ENCODE measurements around the gene ALK. TPM values are rescaled to one million over a fixed set of nuclear protein-coding genes. Genes with fewer than 3 reads are reported as not detected.

The ALK gene
- polyA plus RNA-seq, 2 of the 4 experiments (the other 2 are of a cell fraction), result not detected

DNA sequence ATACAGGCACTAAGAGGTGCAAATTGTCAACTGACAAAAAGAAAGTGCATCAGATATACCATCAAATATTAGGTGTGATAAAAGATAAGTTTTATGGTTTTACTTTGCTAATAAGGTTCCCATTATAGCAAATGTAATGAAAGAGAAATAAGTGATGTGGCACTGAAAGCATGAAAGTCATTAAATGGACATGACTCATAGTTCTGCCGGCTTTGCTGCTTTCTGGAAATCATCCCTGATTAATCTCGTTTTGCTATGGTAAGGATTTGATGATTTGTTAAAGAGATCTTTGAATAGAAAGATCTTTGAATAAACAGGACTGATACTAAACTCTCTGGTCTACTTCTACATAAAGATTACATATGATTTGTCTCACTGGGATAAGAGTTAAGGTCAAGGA lies 733.5 kb downstream of the ALK start (continued):
- TF ChIP-seq, protein P1, sequence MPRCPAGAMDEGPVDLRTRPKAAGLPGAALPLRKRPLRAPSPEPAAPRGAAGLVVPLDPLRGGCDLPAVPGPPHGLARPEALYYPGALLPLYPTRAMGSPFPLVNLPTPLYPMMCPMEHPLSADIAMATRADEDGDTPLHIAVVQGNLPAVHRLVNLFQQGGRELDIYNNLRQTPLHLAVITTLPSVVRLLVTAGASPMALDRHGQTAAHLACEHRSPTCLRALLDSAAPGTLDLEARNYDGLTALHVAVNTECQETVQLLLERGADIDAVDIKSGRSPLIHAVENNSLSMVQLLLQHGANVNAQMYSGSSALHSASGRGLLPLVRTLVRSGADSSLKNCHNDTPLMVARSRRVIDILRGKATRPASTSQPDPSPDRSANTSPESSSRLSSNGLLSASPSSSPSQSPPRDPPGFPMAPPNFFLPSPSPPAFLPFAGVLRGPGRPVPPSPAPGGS (IDR thresholded peaks at IDR 0.05), result no peak
- no peak for TF ChIP-seq HEYL (CRISPR knock-in tag; IDR thresholded peaks at IDR 0.05)
- no peak for TF ChIP-seq EHMT2 (IDR thresholded peaks at IDR 0.05; ENCODE audit: low read depth)
- TF ChIP-seq, protein P2, sequence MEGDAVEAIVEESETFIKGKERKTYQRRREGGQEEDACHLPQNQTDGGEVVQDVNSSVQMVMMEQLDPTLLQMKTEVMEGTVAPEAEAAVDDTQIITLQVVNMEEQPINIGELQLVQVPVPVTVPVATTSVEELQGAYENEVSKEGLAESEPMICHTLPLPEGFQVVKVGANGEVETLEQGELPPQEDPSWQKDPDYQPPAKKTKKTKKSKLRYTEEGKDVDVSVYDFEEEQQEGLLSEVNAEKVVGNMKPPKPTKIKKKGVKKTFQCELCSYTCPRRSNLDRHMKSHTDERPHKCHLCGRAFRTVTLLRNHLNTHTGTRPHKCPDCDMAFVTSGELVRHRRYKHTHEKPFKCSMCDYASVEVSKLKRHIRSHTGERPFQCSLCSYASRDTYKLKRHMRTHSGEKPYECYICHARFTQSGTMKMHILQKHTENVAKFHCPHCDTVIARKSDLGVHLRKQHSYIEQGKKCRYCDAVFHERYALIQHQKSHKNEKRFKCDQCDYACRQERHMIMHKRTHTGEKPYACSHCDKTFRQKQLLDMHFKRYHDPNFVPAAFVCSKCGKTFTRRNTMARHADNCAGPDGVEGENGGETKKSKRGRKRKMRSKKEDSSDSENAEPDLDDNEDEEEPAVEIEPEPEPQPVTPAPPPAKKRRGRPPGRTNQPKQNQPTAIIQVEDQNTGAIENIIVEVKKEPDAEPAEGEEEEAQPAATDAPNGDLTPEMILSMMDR (IDR thresholded peaks at IDR 0.05), result no peak

DNA sequence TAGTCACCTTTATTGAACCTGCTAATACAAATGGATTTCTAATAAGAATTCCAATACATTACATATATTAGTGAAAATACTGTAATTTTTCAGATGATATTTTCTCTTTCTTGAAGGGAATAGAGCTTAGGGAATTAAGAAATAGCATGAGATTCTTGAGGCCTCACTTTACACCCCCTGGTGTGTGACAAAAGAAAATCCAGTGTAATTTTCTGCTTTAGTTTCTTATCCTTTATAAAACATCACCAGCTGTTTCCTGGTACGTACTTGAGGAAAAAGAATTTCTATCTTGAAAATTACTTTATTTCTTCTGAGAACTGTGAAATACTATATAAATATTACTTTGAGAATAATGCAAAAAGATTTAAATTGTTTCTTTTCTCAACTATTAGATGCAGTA lies 734.6 kb downstream of the ALK start:
- ChIA-PET POLR2A (no interaction called here), CTCF (interaction anchor here (1.2 to 1.5 kb wide), 3 partner anchors 9 to 23 kb away, joined by 3 to 5 read pairs (median 4); no protein-coding TSS in a partner anchor)
- DNase-seq (ENCODE audit: low read depth in 1 of 2, low spot score in 1 of 2), result no peak
- Histone ChIP-seq H3K27ac (no peak overlapping the region), H3K9me3 (no peaks in the 10 kb centered on the region), H3K4me3 (no peak overlapping the region), H3K4me2 (no peak overlapping the region), H3K4me1 (peaks cover 14% of the 10 kb centered on the region; the same call in 2 of the 3 replicates)
- WGBS (ENCODE audit: missing lambda C conversion rate), result 93% methylated on average over 1 of the region's 1 CpG
- ATAC-seq, result no peak
- no peak for FAIRE-seq
- TF ChIP-seq, protein P2 (IDR thresholded peaks at IDR 0.05), result no peak
- no peak for TF ChIP-seq EP300 (IDR thresholded peaks at IDR 0.05)
- TF ChIP-seq, protein P3, sequence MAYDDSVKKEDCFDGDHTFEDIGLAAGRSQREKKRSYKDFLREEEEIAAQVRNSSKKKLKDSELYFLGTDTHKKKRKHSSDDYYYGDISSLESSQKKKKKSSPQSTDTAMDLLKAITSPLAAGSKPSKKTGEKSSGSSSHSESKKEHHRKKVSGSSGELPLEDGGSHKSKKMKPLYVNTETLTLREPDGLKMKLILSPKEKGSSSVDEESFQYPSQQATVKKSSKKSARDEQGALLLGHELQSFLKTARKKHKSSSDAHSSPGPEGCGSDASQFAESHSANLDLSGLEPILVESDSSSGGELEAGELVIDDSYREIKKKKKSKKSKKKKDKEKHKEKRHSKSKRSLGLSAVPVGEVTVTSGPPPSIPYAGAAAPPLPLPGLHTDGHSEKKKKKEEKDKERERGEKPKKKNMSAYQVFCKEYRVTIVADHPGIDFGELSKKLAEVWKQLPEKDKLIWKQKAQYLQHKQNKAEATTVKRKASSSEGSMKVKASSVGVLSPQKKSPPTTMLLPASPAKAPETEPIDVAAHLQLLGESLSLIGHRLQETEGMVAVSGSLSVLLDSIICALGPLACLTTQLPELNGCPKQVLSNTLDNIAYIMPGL (CRISPR knock-in tag; IDR thresholded peaks at IDR 0.05; ENCODE audit: borderline replicate concordance), result no peak
- TF ChIP-seq, protein P4, sequence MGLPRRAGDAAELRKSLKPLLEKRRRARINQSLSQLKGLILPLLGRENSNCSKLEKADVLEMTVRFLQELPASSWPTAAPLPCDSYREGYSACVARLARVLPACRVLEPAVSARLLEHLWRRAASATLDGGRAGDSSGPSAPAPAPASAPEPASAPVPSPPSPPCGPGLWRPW (IDR thresholded peaks at IDR 0.05), result no peak
- TF ChIP-seq, protein P1 (IDR thresholded peaks at IDR 0.05), result no peak
- no peak for TF ChIP-seq KDM1A (IDR thresholded peaks at IDR 0.05; ENCODE audit: low read depth)
- no peak for TF ChIP-seq MAZ (IDR thresholded peaks at IDR 0.05; ENCODE audit: borderline replicate concordance, low read depth, low read length)
- no peak for TF ChIP-seq RFX5 (IDR thresholded peaks at IDR 0.05)
- TF ChIP-seq MYC (IDR thresholded peaks at IDR 0.05; ENCODE audit: borderline replicate concordance, low read length), result no peak
- TF ChIP-seq, protein P5, sequence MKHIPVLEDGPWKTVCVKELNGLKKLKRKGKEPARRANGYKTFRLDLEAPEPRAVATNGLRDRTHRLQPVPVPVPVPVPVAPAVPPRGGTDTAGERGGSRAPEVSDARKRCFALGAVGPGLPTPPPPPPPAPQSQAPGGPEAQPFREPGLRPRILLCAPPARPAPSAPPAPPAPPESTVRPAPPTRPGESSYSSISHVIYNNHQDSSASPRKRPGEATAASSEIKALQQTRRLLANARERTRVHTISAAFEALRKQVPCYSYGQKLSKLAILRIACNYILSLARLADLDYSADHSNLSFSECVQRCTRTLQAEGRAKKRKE (CRISPR knock-in tag; IDR thresholded peaks at IDR 0.05; ENCODE audit: low read depth), result no peak
- TF ChIP-seq HDAC2 (IDR thresholded peaks at IDR 0.05), result no peak
- no peak for TF ChIP-seq CHD4 (IDR thresholded peaks at IDR 0.05; ENCODE audit: borderline replicate concordance)
- no peak for TF ChIP-seq EHMT2 (IDR thresholded peaks at IDR 0.05; ENCODE audit: low read depth)
- TF ChIP-seq ZFP36 (IDR thresholded peaks at IDR 0.05; ENCODE audit: borderline replicate concordance, partially characterized antibody), result no peak
- TF ChIP-seq HOXB5 (CRISPR knock-in tag; IDR thresholded peaks at IDR 0.05), result no peak
- no peak for TF ChIP-seq EHF (CRISPR knock-in tag; IDR thresholded peaks at IDR 0.05)

All from A549 (cell line).